Measurements from ENCODE around the gene CLRN2.

- TF ChIP-seq CTCF (IDR thresholded peaks at IDR 0.05) (no peak), POLR2A (IDR thresholded peaks at IDR 0.05) (no peak)
Observed at GRCh38 chr4:17535906-17536305, 20.9 kb downstream of the CLRN2 start.
